HEK293T (cell line): Measurements from ENCODE around the gene MAEL.

Experiments
- CTBP1 ChIP-seq: fragments of 450-650 bp; IDR thresholded peaks from 2 replicates; pipeline ENCODE4 v1.6.1; 2016; ENCODE audit warnings: borderline replicate concordance
- FOXK2 ChIP-seq: fragments of 450-650 bp; IDR thresholded peaks from 2 replicates; pipeline ENCODE4 v1.6.1; 2016; ENCODE audit warnings: mild to moderate bottlenecking
- FOXM1 ChIP-seq: fragments of 450-650 bp; IDR thresholded peaks from 2 replicates; pipeline ENCODE4 v1.6.1; 2017; ENCODE audit warnings: mild to moderate bottlenecking, borderline replicate concordance
- L3MBTL2 ChIP-seq: fragments of 450-650 bp; conservative IDR thresholded peaks from 2 replicates; pipeline ENCODE4 v1.6.1; 2016; ENCODE audit warnings: mild to moderate bottlenecking
- LEF1 ChIP-seq: fragments of 450-650 bp; IDR thresholded peaks from 2 replicates; pipeline ENCODE4 v1.6.1; 2017; ENCODE audit warnings: mild to moderate bottlenecking, borderline replicate concordance
- SUZ12 ChIP-seq: fragments of 450-650 bp; IDR thresholded peaks from 2 replicates; pipeline ENCODE4 v1.6.1; 2016; ENCODE audit warnings: mild to moderate bottlenecking
- TARDBP ChIP-seq: fragments of 450-650 bp; IDR thresholded peaks from 2 replicates; pipeline ENCODE4 v1.6.1; 2016
- ZNF384 ChIP-seq: fragments of 450-650 bp; IDR thresholded peaks from 2 replicates; pipeline ENCODE4 v1.6.1; 2016

GRCh38 chr1:167013108-167013929 is 24.2 kb downstream of the MAEL start:
- TF ChIP-seq FOXM1: no peak
- TF ChIP-seq TARDBP: no peak
- no peak for TF ChIP-seq CTBP1
- no peak for TF ChIP-seq ZNF384
- TF ChIP-seq LEF1: no peak
- no peak for TF ChIP-seq SUZ12
- TF ChIP-seq L3MBTL2: no peak
- no peak for TF ChIP-seq FOXK2
